IMR-90 (cell line): Measurements from ENCODE around the gene TANK. TPM values are rescaled to one million over a fixed set of nuclear protein-coding genes. Genes with fewer than 3 reads are reported as not detected.

Experiments
- BHLHE40 ChIP-seq: fragments of 150-350 bp; IDR thresholded peaks from 2 replicates; pipeline ENCODE4 v1.6.1; 2016; ENCODE audit warnings: mild to moderate bottlenecking, low read depth, low read length
- CEBPB ChIP-seq: IDR thresholded peaks from 2 replicates; pipeline ENCODE4 v1.6.1; 2012; ENCODE audit warnings: low read depth, low read length, improper control_type of control experiment
- RAD21 ChIP-seq: IDR thresholded peaks from 2 replicates; pipeline ENCODE4 v1.6.1; 2012; ENCODE audit warnings: low read length, improper control_type of control experiment
- RFX5 ChIP-seq: IDR thresholded peaks from 2 replicates; pipeline ENCODE4 v1.8.0; 2012; ENCODE audit warnings: low read depth, mild to moderate bottlenecking, low read length, moderate library complexity
- polyA plus RNA-seq, 3 experiments: library from polyadenylated mRNA; depleted of rRNA; stranded (reverse); fragments of >200 nt; gene quantifications; 2 replicates each; pipeline ENCODE4 v1.2.3, GENCODE V29; 2012; ENCODE audit warnings: low replicate concordance in 1 of 3
- total RNA-seq: library from RNA; depleted of rRNA; stranded (reverse); fragments of >200 nt; gene quantifications from 2 replicates; pipeline ENCODE4 v1.2.3, GENCODE V29; 2012
- TF ChIP-seq, protein P1 (sequence below): fragments of 150-350 bp; IDR thresholded peaks from 2 replicates; pipeline ENCODE4 v1.6.1; 2016; ENCODE audit warnings: low read depth, mild to moderate bottlenecking, low read length, moderate library complexity, borderline replicate concordance

TANK gene
- total and polyA plus RNA-seq, 2 of the 4 experiments (the other 2 are of a cell fraction) = 25.4 to 41.9 TPM

DNA sequence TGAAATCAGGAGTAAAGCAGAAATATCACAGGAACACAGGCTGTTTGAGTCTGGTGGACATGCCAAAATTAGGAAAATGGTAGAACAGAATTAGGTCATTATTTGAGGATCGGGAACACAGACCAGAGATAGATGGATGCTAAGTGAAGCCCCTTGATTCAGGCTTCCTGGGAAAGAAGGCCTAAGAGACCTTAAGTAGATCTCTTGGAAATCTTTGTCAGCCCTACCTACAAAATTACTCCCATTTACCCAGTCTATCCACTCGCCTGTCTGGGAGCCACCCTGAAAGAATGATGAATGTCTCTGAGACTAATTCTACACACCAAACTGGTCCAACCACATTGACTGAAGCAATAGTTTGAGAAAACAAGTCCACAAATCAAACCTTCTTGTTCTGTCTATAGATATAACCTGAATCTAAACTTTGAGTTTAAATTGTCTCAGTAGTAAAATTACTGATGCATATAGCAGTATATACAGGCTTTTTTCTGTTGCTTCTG, 36.6 kb upstream of the TANK start (continued):
- no peak for TF ChIP-seq BHLHE40
- no peak for TF ChIP-seq RAD21
- no peak for TF ChIP-seq RFX5
- TF ChIP-seq CEBPB = no peak
- TF ChIP-seq, protein P1, sequence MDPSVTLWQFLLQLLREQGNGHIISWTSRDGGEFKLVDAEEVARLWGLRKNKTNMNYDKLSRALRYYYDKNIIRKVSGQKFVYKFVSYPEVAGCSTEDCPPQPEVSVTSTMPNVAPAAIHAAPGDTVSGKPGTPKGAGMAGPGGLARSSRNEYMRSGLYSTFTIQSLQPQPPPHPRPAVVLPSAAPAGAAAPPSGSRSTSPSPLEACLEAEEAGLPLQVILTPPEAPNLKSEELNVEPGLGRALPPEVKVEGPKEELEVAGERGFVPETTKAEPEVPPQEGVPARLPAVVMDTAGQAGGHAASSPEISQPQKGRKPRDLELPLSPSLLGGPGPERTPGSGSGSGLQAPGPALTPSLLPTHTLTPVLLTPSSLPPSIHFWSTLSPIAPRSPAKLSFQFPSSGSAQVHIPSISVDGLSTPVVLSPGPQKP = no peak
